GM21825 (cell line): ENCODE measurements around the gene SH2D5.

Experiments used
- ATAC-seq: cut with Tn5 transposase; IDR thresholded peaks from one replicate; pipeline ENCODE4 v1.9.1; 2021; ENCODE audit warnings: mild to moderate bottlenecking, moderate library complexity; ENCODE audit not compliant: unreplicated experiment

The SH2D5 gene

DNA sequence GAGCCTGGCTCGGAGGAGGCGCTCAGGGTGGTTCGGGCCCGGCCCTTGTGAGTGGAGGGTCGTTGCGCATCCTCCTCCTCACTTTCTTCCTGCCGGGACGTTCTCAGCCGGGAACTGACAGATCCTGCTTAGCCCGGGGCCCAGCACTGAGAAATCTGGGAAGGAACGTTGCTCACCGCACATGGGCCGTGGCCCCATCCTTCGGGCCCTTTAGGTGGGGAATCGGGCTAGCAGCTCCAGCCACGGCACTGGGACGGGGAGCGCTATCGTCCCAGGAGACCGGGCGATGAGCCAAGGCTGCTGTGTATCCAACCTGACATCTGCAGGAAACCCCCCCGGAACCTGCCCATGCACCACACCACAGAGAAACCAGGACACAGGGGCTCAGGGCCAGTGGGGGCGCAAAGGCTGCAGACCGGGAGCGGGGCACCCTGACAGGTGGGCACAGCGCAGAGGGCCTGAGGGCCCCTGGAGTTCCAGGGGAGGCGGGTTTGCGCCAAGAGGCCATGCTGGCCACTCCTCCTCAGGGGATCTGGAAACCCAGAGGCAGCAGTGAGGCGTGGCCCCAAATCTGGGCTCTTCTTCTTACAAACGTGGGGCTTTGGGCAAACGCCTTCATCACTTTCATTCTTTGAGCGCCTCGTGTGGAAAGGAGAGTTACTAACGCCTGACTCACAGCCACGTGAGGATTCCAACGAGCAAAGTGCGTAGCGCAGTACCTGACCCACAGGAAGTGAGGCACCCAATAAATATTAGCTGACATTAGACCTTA, at the start of gene SH2D5:
SH2D5 (minus strand) TSS at position 116 of the 772 bp plus-strand sequence. CDS start 4,659 bp downstream, outside the sequence.
- ATAC-seq = peak; percentile 56

DNA sequence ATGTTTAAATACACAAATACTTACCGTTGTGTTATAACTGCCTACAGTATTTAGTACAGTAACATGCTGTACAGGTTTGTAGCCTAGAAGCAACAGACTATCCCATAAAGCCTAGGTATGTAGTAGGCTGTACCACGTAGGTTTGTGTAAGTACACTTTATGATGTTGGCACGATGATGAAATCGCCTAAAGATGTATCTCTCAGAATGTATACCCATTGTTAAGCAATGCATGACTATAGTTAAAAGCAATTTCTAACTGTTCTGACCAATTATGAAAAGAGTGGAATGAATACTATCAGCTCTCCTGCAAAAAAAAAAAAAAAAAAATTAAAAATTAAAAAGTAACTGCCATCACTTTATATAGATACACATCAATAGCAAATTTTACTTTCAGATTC, 43.2 kb upstream of the SH2D5 start:
- no peak for ATAC-seq

DNA sequence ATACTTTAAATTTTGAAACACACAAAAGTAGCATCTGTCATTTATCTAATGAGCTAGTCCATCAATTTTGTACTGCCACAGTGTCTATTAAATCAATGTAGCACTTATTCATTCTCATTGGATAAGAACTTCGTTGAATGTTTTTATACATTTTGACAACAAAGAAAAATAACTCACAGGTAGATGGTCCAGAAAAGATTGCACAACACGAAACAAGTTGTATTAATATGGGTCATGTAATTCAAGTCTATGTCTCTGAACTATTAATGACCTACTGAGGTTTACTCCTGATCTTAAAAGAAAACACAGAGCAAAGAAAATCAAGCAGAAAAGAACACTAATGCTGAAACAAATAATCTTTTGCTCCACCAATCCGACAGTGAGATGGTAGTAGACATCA, 39.3 kb upstream of the SH2D5 start:
- no peak for ATAC-seq

DNA sequence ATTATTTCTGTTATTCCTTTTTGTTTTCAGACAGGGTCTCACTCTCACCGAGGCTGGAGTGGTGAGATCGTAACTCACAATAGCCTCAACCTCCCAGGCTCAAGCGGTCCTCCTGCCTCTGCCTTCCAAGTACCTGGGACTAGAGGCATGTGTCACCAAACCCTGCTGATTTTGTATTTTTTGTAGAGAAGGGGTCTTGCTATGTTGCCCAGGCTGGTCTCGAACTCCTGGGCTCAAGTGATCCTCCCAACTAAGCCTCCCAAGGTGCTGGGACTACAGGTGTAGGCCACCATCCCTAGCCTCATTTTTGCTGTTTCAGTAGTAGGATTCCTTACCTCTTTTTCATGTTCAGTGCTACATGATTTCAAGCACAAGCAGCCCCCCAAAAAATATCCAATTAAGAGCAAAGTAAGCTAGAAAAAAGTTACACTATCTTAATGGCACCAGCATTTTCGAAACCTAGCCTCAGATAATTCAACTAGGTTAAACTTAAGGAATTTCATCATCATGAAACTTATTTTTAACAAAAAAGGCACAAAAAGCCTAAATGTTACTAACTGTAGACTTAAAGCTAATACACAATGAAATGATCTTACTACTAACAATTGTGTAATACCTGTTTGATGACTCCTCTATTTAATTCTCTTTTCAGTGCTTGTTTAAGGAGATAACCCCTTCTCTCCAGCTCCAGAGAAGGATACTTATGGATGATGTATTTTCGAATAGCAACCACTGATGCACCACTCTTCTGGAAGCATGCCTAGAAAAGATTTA, 38.0 kb upstream of the SH2D5 start:
- no peak for ATAC-seq

DNA sequence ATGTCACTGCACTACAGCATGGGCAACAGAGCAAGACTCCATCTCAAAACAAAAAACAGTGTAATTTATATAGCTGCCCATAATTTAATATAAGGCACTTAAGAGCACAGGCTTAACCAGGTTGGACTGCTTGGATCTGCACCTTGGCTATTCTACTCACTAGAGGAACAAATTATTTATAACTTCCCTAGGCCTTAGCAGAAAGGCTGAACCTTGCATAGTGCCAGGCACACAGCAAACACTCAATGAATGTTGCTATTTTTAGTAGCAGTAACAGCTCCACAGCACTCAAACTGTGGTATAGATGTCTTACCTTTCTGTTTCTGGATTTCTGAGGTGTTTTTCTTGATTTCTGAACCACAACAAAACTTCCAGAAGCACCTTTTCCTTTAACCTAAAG, 34.8 kb upstream of the SH2D5 start:
- no peak for ATAC-seq

DNA sequence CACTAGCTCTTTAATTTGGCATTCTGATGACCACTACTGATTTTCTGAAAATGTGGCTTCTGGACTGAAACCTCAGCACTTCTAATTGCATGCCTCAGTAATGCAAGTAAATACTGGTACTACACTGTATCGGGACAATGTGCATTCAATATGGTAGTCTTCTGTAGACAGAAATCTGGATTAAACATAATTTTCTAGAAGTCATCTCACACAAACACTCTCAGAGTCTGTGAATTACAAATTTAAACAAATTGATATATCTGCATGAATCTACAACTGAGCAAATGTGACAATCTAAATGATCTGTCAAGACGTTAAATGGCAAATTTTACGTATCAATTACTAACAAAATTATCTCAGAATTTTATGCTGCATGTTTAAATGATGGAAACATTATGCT, 30.9 kb upstream of the SH2D5 start:
- ATAC-seq = no peak

DNA sequence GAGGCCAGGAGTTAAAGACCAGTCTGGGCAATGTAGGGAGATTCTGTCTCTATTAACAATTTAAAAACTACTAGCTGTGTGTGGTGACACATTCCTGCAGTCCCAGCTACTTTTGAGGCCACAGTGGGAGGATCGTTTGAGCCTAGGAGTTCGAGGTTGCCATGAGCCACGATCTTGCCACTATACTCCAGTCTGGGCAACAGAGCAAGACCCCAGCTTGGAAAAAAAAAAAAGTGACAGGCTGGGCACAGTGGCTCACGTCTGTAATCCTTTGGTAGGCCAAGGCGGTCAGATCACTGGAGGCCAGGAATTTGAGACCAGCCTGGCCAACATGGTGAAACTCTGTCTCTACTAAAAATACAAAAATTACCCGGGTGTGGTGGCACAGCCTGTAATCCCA, 27.8 kb upstream of the SH2D5 start:
- ATAC-seq = no peak

DNA sequence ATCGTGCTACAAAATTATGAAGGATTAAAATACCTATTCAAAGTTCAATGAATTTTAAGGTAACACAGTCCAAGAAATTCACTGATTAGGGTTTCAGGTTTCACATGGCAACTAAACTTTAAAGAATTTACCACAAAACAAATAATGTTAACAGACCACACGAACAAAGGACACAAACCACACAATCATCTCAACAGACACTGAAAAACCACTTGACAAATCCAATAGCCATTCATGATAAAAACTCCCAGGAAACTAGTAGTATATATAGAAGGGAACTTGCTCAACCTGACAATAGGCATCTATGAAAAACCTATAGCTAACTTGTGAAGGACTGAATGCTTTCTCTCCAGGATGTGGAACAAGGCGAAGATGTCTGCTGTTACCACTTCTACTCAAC, 21.1 kb upstream of the SH2D5 start:
- no peak for ATAC-seq

DNA sequence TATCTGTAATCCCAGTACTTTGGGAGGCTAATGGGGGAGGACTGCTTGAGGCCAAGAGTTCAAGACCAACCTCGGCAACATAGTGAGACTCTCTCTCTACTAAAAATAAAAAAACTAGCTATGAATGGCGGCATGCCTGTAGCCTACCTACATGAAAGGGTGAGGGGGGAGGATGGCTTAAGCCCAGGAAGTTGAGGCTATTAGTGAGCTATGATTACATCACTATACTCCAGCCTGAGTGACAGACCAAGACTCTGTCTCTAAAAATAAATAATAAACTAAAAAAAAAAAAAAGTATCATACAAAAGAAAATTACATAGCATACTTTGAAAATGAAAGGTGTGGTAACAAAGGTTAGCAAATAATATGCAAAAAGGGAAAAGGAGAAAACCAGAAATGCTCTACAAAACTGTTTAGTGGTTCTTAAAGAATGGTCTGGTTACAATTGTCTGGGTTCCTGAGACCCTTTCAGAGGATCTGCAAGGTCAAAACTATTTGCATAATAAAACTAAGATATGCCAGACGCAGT, 19.0 kb upstream of the SH2D5 start:
- no peak for ATAC-seq

DNA sequence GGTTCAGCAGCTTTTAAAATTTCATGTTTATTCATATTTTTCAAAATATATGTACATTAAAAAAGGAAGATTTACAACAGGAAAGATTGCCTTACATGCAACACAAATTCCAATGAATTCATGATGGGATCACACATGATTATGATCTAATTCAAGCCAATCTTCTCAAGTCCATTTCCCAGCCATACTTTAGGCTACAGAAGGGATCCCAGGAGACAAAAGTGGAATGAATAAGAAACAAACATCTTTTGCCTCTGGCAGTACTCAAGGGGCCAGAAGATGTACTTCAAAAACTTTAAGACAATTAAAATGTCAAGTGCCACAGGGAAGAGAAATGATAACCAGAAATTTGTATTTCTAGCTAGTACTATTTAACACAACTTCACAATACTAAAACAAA, 10.2 kb upstream of the SH2D5 start:
- ATAC-seq = no peak

DNA sequence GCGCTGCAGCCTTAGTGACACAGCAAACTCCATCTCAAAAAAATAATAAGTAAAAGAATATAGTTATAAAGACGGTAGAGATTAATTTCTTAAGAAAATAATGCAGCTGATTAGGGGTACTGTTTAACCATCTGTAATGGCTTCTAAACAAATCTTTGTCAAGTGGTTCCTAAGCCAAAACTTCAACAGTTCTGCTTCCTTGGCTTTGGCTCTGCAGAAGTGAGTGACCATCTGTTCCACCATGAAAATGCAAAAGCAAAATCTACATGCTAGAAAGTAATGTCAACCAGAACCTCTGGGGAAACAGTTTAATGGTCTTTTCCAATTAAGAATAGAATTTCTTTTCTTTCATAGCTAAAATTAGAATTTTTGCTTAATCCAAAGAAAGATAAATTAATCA, 8.3 kb upstream of the SH2D5 start:
- no peak for ATAC-seq

DNA sequence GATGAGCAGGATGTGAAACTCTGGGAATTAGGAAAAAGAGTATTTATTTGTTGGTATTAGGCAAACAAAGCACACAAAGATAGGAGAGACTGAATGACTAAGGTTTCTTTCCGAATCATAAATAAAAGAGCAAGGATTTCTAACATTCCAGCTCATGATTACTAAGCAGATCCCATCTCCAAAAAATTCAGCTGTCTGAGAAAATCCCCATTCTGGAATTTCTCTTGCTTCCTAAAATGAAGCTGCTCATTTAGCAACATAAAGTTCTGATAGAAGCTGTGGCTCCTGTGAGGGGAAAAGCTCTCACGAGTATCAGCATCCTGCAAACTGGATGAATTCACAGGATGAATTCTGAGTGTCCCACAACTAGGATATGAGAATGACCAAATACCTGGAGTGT, 6.7 kb upstream of the SH2D5 start:
- ATAC-seq = no peak

DNA sequence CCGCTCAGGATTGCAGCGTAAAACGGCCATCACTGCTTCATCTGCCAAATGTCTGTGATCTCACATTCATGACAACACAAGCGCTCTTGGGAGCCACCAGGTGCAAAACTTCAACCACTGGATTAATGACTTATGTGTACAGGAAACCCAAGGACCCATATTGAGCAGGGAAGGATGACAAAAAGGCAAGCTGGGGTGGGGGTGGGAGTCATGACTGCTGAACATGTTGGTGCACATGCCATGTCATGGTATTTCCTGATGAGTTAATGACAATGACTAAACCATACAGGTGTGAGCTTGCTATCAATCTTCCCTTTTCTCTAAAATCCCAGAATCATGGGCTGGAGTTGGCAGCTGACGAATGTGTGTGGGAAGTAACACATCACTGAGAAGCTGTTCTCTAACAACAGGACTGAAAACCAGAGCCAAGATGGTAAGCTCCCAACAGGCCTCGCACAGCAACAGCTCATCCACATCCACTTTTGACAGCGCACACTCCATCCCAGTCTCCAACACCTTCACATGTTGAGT, 3.1 kb upstream of the SH2D5 start:
- ATAC-seq = no peak

DNA sequence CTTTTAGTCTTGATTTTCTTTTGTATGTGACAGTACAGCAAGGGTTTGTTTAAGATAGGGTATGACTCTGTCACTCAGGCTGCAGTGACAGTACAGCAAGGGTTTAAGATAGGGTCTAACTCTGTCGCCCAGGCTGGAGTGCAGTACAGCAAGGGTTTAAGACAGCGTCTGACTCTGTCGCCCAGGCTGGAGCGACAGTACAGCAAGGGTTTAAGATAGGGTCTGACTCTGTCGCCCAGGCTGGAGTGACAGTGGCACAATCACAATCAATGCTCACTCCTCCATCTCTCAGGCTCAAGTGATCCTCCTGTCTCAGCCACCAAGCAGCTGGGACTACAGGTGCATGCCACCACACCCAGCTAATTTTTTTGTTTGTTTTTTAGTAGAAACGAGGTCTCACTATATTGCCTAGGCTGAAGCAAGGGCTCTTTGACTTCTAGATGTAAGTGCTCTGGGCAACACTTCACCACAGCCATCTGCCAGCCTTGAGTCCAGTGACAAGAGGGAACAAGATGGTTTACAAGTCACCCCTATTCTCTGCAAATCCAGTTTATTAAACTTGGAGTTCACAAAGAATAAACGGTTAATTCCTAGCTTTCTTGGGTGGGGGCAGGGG, 965 bp upstream of the SH2D5 start:
- no peak for ATAC-seq

DNA sequence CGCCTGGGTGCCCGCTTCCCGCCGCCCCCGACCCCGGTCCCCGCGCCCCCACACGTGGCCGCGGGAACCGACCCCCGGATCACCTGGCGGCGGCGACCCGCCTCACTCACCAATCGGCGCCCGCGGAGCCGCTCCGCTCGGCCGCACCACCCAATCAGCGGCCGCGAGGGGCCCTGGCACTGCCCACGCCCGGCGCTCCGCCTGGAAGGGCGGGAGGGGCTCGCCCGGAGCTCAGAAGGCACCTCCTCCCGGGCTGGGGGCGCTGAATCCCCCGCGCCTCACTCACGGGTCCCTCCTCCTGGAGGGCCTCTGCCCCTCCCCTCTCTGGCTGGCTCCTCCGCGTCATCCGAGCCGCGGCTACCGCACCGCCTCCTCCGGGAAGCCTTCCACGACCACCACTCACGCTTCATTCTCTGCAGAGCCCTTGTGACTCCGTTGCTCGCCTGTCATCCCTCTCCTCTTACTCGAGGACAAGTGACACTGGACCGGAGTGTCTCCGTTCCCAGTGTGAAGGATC, 374 bp downstream of the SH2D5 start:
- no peak for ATAC-seq

DNA sequence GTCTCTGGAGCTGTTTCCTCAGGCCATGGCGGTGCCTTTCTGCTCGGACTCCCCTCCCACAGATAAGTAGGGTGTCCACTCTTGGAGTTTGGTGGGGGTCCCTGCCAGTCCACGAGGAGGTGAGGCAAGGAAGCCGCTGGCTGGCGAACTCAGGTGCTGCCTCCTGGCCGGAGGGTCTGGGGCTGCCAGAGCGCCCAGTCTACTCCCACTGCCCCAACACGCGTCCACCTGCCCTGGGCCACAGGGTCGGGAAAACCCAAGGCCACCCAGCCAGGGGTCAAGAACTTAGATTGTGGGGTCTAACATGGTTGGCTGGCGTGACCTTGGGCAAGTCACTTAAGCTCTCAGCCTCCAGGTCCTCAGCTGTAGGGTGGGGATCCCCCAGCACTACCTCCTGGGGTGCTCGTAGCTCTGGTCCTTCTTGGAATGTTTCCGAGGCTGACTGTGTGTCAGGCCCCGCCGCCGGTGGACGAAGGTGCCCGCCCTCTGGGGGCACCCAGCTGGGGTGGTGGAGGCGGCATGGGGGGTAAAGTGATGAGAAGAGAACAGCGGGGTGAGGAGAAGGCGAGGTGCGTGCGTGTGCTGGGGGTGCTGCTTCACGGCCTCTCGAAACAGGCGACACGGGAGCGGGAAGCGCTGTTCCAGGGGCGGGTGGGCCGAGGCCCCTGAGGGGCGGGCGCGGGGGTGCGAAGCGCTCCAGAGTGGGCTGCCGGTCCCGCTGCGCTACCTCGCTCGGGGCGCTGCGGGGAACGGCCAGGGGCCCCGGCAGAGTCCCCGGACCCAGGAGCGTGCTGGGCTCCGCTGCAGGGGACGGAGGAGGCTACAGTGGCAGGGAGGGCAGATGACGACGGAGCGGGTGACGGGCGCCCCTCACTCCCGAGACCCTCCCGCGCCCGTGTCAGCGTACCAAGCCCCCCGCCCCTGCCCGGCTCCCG, 1.2 kb downstream of the SH2D5 start:
- ATAC-seq = no peak

DNA sequence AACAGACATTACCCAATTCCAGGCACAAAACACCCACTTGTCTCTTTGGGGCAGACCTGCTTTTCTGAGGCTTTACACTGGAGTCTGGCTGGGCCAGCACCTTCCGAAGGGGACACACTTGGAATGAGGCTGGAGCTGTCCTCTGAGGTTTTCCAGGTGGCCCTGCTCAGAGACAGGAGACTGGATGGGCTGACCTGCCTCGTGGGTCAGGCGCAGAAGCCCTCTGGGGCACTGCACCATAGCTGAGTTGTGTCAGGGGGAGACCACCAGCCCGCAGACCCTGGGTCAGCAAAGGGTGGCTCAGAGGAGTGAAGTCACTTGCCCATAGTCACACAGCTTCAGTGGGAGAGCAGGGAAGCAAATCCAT, 1.8 kb downstream of the SH2D5 start:
- ATAC-seq = no peak

DNA sequence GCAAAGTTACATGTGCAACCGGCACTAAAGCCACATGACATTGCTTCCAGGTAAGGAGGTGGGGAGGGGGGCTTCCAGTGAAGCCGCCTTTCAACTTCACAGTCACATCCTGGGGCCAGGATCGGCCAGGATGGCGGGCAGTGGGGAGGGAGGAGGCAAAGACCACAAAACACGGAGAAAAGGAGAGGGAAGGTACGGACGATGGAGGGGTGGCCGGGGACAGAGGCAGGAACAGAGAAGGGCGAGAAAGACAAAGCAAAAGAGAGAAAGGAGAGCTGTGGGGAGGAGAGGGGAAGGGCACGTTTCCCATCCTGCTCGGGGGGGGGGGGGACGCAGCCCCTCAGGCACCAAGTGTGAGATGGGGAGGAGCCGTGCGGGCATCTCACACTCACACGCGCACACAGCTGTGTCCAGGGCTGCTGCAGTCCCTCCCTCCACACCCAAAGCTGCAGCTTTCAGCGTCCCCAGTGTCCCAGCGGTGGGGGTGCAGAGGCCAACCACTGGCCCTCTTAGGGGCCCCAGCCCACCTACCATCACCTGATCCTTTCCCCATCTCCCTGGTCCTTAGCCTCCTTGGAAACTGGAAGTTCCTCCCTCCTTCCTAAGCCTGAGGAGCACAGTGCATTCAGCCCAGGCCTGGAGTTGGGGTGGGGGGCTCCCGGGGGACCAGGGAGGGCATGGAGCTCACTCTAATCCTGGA, 2.4 kb downstream of the SH2D5 start:
- no peak for ATAC-seq

DNA sequence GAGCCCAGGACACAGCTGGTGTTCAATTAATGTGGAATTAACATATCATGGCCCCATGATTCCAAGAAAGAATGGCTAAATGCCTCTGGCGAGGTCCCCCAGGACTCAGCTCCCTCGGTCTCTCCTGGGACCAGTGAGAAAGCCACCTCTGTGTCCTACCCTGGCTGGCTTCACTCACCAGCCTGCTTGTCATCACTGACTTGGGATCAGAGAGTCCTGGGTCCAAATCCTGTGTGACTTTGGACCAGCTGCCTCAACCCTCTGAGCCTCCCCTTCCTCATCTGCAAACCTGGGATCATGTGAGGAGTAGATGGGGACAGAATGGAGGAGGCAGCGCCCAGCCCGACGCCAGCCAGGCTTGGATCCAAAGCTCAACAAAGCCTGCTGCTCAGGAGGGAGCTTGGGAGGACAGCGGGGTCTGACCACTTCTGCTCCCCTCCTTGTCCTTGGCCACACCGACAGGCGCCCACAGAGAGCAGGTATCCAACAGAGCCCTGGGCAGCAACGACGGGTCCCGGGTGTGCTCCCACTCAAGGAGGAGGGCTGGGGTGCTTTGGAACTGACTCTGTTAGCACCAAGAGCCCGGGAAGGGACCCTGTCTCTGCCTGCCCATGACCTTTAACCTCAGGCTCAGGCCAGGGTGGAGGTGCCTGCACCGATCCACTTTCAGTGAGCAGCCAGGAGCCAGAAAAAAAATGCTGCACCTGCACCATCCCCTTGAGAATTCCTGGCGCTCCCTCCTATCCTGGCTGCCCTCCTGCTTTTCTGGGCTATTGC, 3.2 kb downstream of the SH2D5 start:
- no peak for ATAC-seq
